Neural cell (in vitro differentiated cells): ENCODE results near the gene GNA12. TPM values are rescaled to one million over a fixed set of nuclear protein-coding genes. Genes with fewer than 3 reads are reported as not detected.
A peak's percentile ranks its signal among the peaks of the same experiment; 100 is the strongest.

ENCODE experiments used
- H2AFZ ChIP-seq: fragments of 200-600, 300-800 bp; sonication (generic), shearing (Covaris generic); 2 replicates; pipeline ENCODE4 v1.6.0; 2014; ENCODE audit warnings: low read depth, mild to moderate bottlenecking, antibody characterized with exemption, low read length, moderate library complexity
- H3F3A ChIP-seq: fragments of 200-600 bp; shearing (Covaris generic); 2 replicates; pipeline ENCODE4 v1.6.1; 2016; ENCODE audit warnings: mild to moderate bottlenecking, moderate library complexity, mixed read lengths, antibody characterized with exemption, low read length; ENCODE audit not compliant: insufficient read depth, poor library complexity, severe bottlenecking
- H3K27ac ChIP-seq: fragments of 200-600, 300-800 bp; sonication (generic), shearing (Covaris generic); 2 replicates; pipeline ENCODE4 v1.5.1; 2014; ENCODE audit warnings: mild to moderate bottlenecking, low read length, moderate library complexity
- H3K27me3 ChIP-seq: fragments of 300-800, 200-600 bp; sonication (generic), shearing (Covaris generic); 2 replicates; pipeline ENCODE4 v1.6.0; 2014; ENCODE audit warnings: mild to moderate bottlenecking, low read depth, low read length, moderate library complexity; ENCODE audit not compliant: insufficient read depth
- H3K36me3 ChIP-seq: fragments of 300-800, 200-600 bp; sonication (generic), shearing (Covaris generic); 2 replicates; pipeline ENCODE4 v1.5.1; 2014; ENCODE audit warnings: mild to moderate bottlenecking, antibody characterized with exemption, low read length, moderate library complexity; ENCODE audit not compliant: insufficient read depth
- H3K4me2 ChIP-seq: fragments of 300-800, 200-600 bp; sonication (generic), shearing (Covaris generic); 2 replicates; pipeline ENCODE4 v1.6.0; 2014; ENCODE audit warnings: mild to moderate bottlenecking, low read length
- H3K4me3 ChIP-seq: fragments of 300-800, 200-600 bp; sonication (generic), shearing (Covaris generic); 2 replicates; pipeline ENCODE4 v1.5.1; 2014; ENCODE audit warnings: mild to moderate bottlenecking, low read length, moderate library complexity
- H3K79me2 ChIP-seq: fragments of 200-600 bp; shearing (Covaris generic); replicated peaks from 2 replicates; pipeline ENCODE4 v1.6.0; 2014; ENCODE audit warnings: mild to moderate bottlenecking, low read length, moderate library complexity; ENCODE audit not compliant: insufficient read depth
- H3K9ac ChIP-seq: fragments of 300-800, 200-600 bp; sonication (generic), shearing (Covaris generic); 2 replicates; pipeline ENCODE4 v1.6.1; 2016; ENCODE audit warnings: mild to moderate bottlenecking, low read length, mixed read lengths
- H3K9me2 ChIP-seq: fragments of 200-600 bp; shearing (Covaris generic); 2 replicates; pipeline ENCODE4 v1.6.1; 2016; ENCODE audit warnings: mild to moderate bottlenecking, low read length, mixed read lengths; ENCODE audit not compliant: insufficient read depth
- H3K9me3 ChIP-seq: fragments of 200-600, 300-800 bp; sonication (generic), shearing (Covaris generic); 2 replicates; pipeline ENCODE4 v1.6.1; 2016; ENCODE audit warnings: mild to moderate bottlenecking, mixed run types, low read length, moderate library complexity, mixed read lengths
- H4K20me1 ChIP-seq: fragments of 200-600 bp; shearing (Covaris generic); 2 replicates; pipeline ENCODE4 v1.6.1; 2016; ENCODE audit warnings: mild to moderate bottlenecking, mixed run types; ENCODE audit not compliant: insufficient read depth
- EP300 ChIP-seq: fragments of 450-650 bp; conservative IDR thresholded peaks from 2 replicates; pipeline ENCODE4 v1.6.1; 2014; ENCODE audit warnings: antibody characterized with exemption, mild to moderate bottlenecking, moderate library complexity; ENCODE audit not compliant: poor library complexity, severe bottlenecking
- EZH2 ChIP-seq: fragments of 200-600, 300-800 bp; shearing (Covaris generic), sonication (generic); IDR thresholded peaks from 2 replicates; pipeline ENCODE4 v1.6.1; 2014; ENCODE audit warnings: antibody characterized with exemption, low read length, borderline replicate concordance, mild to moderate bottlenecking; ENCODE audit not compliant: insufficient read depth, poor library complexity, severe bottlenecking
- MXI1 ChIP-seq: fragments of 450-650 bp; conservative IDR thresholded peaks from 2 replicates; pipeline ENCODE4 v1.6.1; 2014; ENCODE audit warnings: antibody characterized with exemption, mild to moderate bottlenecking; ENCODE audit not compliant: poor library complexity, severe bottlenecking
- POLR2AphosphoS5 ChIP-seq: IDR thresholded peaks from 2 replicates; pipeline ENCODE4 v1.6.1; 2012
- RAD21 ChIP-seq: fragments of 450-650 bp; conservative IDR thresholded peaks from 2 replicates; pipeline ENCODE4 v1.6.1; 2014; ENCODE audit warnings: antibody characterized with exemption, mild to moderate bottlenecking, moderate library complexity
- SMC3 ChIP-seq: fragments of 450-650 bp; conservative IDR thresholded peaks from 2 replicates; pipeline ENCODE4 v1.6.1; 2014; ENCODE audit warnings: antibody characterized with exemption, mild to moderate bottlenecking, moderate library complexity; ENCODE audit not compliant: poor library complexity
- TAF1 ChIP-seq: IDR thresholded peaks from 2 replicates; pipeline ENCODE4 v1.6.1; 2012; ENCODE audit warnings: low read depth
- polyA plus RNA-seq: library from polyadenylated mRNA; depleted of rRNA; stranded (reverse); fragments of >200 nt; gene quantifications from 2 replicates; pipeline ENCODE4 v1.2.3, GENCODE V29; 2014
- TF ChIP-seq, protein P1 (sequence below): IDR thresholded peaks from 2 replicates; pipeline ENCODE4 v1.6.1; 2012; ENCODE audit warnings: borderline replicate concordance
- TF ChIP-seq, protein P2 (sequence below): fragments of 450-650 bp; IDR thresholded peaks from 2 replicates; pipeline ENCODE4 v1.5.1; 2014; ENCODE audit warnings: antibody characterized with exemption, mild to moderate bottlenecking, moderate library complexity; ENCODE audit not compliant: poor library complexity, severe bottlenecking

Gene GNA12
- polyA plus RNA-seq, 1 donor from 2014 or later: 15.5 TPM

DNA sequence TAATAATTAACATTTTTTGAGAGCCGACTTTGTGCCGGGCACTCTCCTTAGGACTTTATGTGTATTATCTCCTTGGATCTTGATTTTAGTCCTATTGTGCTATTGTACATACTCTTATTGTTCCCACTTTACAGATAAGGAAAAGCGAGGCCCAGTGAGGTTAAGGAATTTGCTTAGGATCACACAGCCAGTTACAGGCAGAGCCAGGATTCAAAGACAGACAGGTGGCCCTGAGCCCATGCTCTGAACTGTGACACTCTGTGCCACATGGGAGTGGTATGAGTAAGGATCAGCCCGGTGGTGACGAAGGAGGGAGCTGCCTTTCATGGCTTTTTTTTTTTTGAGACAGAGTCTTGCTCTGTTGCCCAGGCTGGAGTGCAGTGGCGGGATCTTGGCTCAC, 15.8 kb upstream of the GNA12 start:
- H3K9me3 ChIP-seq: no peaks in the 10 kb centered on the region
- H2AFZ ChIP-seq: no peak overlapping the region
- no peak overlapping the region for H3K27ac ChIP-seq
- no peaks in the 10 kb centered on the region for H3K9me2 ChIP-seq
- H3K27me3 ChIP-seq: no peaks in the 10 kb centered on the region
- TF ChIP-seq EZH2 (no peak), TAF1 (no peak), MXI1 (no peak), RAD21 (no peak), EP300 (no peak), SMC3 (no peak)
- TF ChIP-seq, protein P1, sequence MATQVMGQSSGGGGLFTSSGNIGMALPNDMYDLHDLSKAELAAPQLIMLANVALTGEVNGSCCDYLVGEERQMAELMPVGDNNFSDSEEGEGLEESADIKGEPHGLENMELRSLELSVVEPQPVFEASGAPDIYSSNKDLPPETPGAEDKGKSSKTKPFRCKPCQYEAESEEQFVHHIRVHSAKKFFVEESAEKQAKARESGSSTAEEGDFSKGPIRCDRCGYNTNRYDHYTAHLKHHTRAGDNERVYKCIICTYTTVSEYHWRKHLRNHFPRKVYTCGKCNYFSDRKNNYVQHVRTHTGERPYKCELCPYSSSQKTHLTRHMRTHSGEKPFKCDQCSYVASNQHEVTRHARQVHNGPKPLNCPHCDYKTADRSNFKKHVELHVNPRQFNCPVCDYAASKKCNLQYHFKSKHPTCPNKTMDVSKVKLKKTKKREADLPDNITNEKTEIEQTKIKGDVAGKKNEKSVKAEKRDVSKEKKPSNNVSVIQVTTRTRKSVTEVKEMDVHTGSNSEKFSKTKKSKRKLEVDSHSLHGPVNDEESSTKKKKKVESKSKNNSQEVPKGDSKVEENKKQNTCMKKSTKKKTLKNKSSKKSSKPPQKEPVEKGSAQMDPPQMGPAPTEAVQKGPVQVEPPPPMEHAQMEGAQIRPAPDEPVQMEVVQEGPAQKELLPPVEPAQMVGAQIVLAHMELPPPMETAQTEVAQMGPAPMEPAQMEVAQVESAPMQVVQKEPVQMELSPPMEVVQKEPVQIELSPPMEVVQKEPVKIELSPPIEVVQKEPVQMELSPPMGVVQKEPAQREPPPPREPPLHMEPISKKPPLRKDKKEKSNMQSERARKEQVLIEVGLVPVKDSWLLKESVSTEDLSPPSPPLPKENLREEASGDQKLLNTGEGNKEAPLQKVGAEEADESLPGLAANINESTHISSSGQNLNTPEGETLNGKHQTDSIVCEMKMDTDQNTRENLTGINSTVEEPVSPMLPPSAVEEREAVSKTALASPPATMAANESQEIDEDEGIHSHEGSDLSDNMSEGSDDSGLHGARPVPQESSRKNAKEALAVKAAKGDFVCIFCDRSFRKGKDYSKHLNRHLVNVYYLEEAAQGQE: no peak
- no peaks in the 10 kb centered on the region for H4K20me1 ChIP-seq
- no peak overlapping the region for H3K4me3 ChIP-seq
- H3K4me2 ChIP-seq: no peak overlapping the region
- H3F3A ChIP-seq: no peaks in the 10 kb centered on the region
- H3K36me3 ChIP-seq: no peaks in the 10 kb centered on the region
- no peaks in the 10 kb centered on the region for H3K79me2 ChIP-seq
- no peak overlapping the region for H3K9ac ChIP-seq

DNA sequence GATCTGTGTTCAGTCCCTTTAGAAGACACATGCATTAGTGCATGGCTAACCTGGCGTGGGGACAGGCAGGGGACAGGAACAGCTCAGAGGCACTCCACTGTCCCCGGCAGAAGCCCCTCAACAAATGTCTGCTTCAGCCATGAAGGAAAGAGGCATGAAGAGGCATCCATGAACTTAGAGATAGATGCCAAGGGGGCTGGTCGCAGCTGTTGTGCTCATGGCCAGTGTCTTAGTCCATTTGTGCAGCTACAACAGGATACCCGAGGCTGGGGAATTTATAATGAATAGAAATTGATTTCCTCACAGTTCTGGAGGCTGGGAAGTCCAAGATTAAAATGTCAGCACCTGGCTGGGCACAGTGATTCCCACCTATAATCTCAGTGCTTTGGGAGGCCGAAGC, 14.5 kb upstream of the GNA12 start:
- H3K36me3 ChIP-seq: no peaks in the 10 kb centered on the region
- no peak overlapping the region for H3K4me2 ChIP-seq
- no peaks in the 10 kb centered on the region for H3K9me2 ChIP-seq
- H3K27ac ChIP-seq: peak overlapping the region; percentile 83
- H3K27me3 ChIP-seq: no peaks in the 10 kb centered on the region
- no peak overlapping the region for H2AFZ ChIP-seq
- no peaks in the 10 kb centered on the region for H3F3A ChIP-seq
- no peak overlapping the region for H3K9ac ChIP-seq
- no peaks in the 10 kb centered on the region for H3K79me2 ChIP-seq
- H4K20me1 ChIP-seq: no peaks in the 10 kb centered on the region
- no peak for TF ChIP-seq RAD21
- no peak for TF ChIP-seq EZH2
- TF ChIP-seq TAF1: no peak
- TF ChIP-seq, protein P2, sequence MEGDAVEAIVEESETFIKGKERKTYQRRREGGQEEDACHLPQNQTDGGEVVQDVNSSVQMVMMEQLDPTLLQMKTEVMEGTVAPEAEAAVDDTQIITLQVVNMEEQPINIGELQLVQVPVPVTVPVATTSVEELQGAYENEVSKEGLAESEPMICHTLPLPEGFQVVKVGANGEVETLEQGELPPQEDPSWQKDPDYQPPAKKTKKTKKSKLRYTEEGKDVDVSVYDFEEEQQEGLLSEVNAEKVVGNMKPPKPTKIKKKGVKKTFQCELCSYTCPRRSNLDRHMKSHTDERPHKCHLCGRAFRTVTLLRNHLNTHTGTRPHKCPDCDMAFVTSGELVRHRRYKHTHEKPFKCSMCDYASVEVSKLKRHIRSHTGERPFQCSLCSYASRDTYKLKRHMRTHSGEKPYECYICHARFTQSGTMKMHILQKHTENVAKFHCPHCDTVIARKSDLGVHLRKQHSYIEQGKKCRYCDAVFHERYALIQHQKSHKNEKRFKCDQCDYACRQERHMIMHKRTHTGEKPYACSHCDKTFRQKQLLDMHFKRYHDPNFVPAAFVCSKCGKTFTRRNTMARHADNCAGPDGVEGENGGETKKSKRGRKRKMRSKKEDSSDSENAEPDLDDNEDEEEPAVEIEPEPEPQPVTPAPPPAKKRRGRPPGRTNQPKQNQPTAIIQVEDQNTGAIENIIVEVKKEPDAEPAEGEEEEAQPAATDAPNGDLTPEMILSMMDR: no peak
- TF ChIP-seq POLR2AphosphoS5: no peak
- TF ChIP-seq MXI1: no peak
- TF ChIP-seq EP300: no peak
- TF ChIP-seq, protein P1: no peak
- TF ChIP-seq SMC3: no peak
- H3K4me3 ChIP-seq: no peak overlapping the region
- H3K9me3 ChIP-seq: no peaks in the 10 kb centered on the region
